Naive thymus-derived CD4-positive, alpha-beta T cell (primary cell): ENCODE data around the gene HHIP. TPM values are rescaled to one million over a fixed set of nuclear protein-coding genes. Genes with fewer than 3 reads are reported as not detected.

Experiments
- ATAC-seq: fragments of 150-1000 bp; cut with Tn5 transposase; 2 replicates; pipeline ENCODE4 v1.10.0; 2021; ENCODE audit warnings: mild to moderate bottlenecking, moderate library complexity
- CTCF ChIA-PET: fragments of 350-600 bp; sonication (Branson Sonifier 250); formaldehyde crosslinking; loops from one replicate; lab custom pipeline; 2021; ENCODE audit warnings: antibody characterized with exemption; lab: Charles Lee
- POLR2A ChIA-PET: fragments of 350-600 bp; sonication (Branson Sonifier 250); formaldehyde crosslinking; loops from one replicate; lab custom pipeline; 2021; ENCODE audit warnings: antibody characterized with exemption, inconsistent platforms; lab: Charles Lee
- DNase-seq, 9 donors: peaks; one replicate each; pipeline versions ENCODE4 v3.0.0 to v3.0.0-alpha.2; 2020 to 2022; ENCODE audit warnings: mixed read lengths in 1 of 9
- H3K27ac ChIP-seq: one replicate; pipeline ENCODE4 v1.7.0; 2013; ENCODE audit warnings: mild to moderate bottlenecking, low read depth, low read length, moderate library complexity
- H3K27me3 ChIP-seq, 2 donors: one replicate each; pipeline ENCODE4 v1.7.0; 2013; ENCODE audit warnings: low read length in 2 of 2, mild to moderate bottlenecking in 2 of 2, moderate library complexity in 2 of 2; ENCODE audit not compliant: control insufficient read depth in 2 of 2, insufficient read depth in 2 of 2
- H3K36me3 ChIP-seq, 3 experiments: 1 replicate in 2 of 3; 2 replicates in 1 of 3; pipeline ENCODE4 v1.7.0; 2013; ENCODE audit warnings: low read length in 3 of 3, mild to moderate bottlenecking in 3 of 3, moderate library complexity in 1 of 3; ENCODE audit not compliant: insufficient read depth in 3 of 3, control insufficient read depth in 2 of 3
- H3K4me1 ChIP-seq, 2 donors: one replicate each; pipeline ENCODE4 v1.7.0; 2013; ENCODE audit warnings: low read length in 2 of 2, mild to moderate bottlenecking in 2 of 2, moderate library complexity in 1 of 2; ENCODE audit not compliant: control insufficient read depth in 2 of 2, insufficient read depth in 2 of 2
- H3K4me3 ChIP-seq: 2 replicates; pipeline ENCODE4 v1.7.0; 2013; ENCODE audit warnings: mild to moderate bottlenecking, low read length
- H3K9me3 ChIP-seq, 3 experiments: 1 replicate in 2 of 3; 2 replicates in 1 of 3; pipeline ENCODE4 v1.7.0; 2013; ENCODE audit warnings: low read length in 3 of 3; ENCODE audit not compliant: control insufficient read depth in 2 of 3
- H3K27ac Mint-ChIP-seq, 9 donors: one replicate each; pipeline ENCODE4 v1.8.0; 2020 to 2022; ENCODE audit warnings: mixed read lengths in 9 of 9, mild to moderate bottlenecking in 8 of 9, moderate library complexity in 5 of 9, inconsistent platforms in 2 of 9
- H3K27me3 Mint-ChIP-seq, 5 donors: one replicate each; pipeline ENCODE4 v1.8.0; 2021 to 2022; ENCODE audit warnings: mixed read lengths in 5 of 5, mild to moderate bottlenecking in 1 of 5
- H3K36me3 Mint-ChIP-seq, 5 donors: one replicate each; pipeline ENCODE4 v1.8.0; 2020 to 2022; ENCODE audit warnings: mixed read lengths in 5 of 5, mild to moderate bottlenecking in 3 of 5, inconsistent platforms in 1 of 5
- H3K4me1 Mint-ChIP-seq, 7 donors: one replicate each; pipeline ENCODE4 v1.8.0; 2020 to 2022; ENCODE audit warnings: mixed read lengths in 7 of 7, mild to moderate bottlenecking in 3 of 7, inconsistent platforms in 1 of 7
- H3K4me3 Mint-ChIP-seq, 10 donors: one replicate each; pipeline ENCODE4 v1.8.0; 2020 to 2022; ENCODE audit warnings: mild to moderate bottlenecking in 10 of 10, mixed read lengths in 10 of 10, moderate library complexity in 6 of 10, inconsistent platforms in 2 of 10
- H3K9me3 Mint-ChIP-seq, 11 donors: one replicate each; pipeline ENCODE4 v1.8.0; 2020 to 2022; ENCODE audit warnings: mixed read lengths in 11 of 11, mild to moderate bottlenecking in 4 of 11, inconsistent platforms in 1 of 11, moderate library complexity in 1 of 11
- intact Hi-C, 2 donors: fragments of 100-400 bp; cut with micrococcal nuclease; formaldehyde crosslinking; loops; one replicate each; pipeline ENCODE4 v1.15.1; 2023
- polyA plus RNA-seq, 2 donors: library from polyadenylated mRNA; unstranded; fragments of 300-500 nt; fragmentation: Illumina TruSeq; gene quantifications; one replicate each; pipeline ENCODE4 v1.2.3, GENCODE V29; 2021
- total RNA-seq, 6 experiments: library from RNA in 5 of 6; stranded (reverse) in 5 of 6; gene quantifications; 1 replicate in 5 of 6; 2 replicates in 1 of 6; pipeline ENCODE4 v1.2.3 and lab custom pipeline; 2021 to 2026

HHIP gene
- total and polyA plus RNA-seq, 7 experiments from 2014 or later: 0.19 TPM; not detected in 6

GRCh38 chr4:144647095-144647561, 1.2 kb downstream of the HHIP start:
- Mint-ChIP-seq H3K4me3 (peak overlapping the region; percentile 78 to 91 (median 86)), H3K4me1 (peaks cover 10 to 27% (median 23%) of the 10 kb centered on the region in 7 donors), H3K36me3 (no peaks in the 10 kb centered on the region), H3K27ac (peak overlapping the region in 1 of 9 donors; percentile 50), H3K27me3 (peaks cover 41 to 64% (median 61%) of the 10 kb centered on the region in 5 donors), H3K9me3 (peaks cover 0 to 1% (median 0%) of the 10 kb centered on the region in 11 donors)
- Histone ChIP-seq H3K27me3 (peaks cover 0 to 11% of the 10 kb centered on the region in 2 donors), H3K4me3 (no peak overlapping the region), H3K36me3 (no peaks in the 10 kb centered on the region), H3K9me3 (no peaks in the 10 kb centered on the region), H3K4me1 (no peaks in the 10 kb centered on the region), H3K27ac (no peak overlapping the region)
- CTCF ChIA-PET: no interaction called here
- POLR2A ChIA-PET: no interaction called here
- intact Hi-C loops: loop anchor here in 1 of 2 donors (10.0 kb wide), 1 partner anchor 418 kb away; no protein-coding TSS in a partner anchor
- ATAC-seq (no peak), DNase-seq (peak in 4 of 9 donors; percentile 10 to 22 (median 14))

DNA sequence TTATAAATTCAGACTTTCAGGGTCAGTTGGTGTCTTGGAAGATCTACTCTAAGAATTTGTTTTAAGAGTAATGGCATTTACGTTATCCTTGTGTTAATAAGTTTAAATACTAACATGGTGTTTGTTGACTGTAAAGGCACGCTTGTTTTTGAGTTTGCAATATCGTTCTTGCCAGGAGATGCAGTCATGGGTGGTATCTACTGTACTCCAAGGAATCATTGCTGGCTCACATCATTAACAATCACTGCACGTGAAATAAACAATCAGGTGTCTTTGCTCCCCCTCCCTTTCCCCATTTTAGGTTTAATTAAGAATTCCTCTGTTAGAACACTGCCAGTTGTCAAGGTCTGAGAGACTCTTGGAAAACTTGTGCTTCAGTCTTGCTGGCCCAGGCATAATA, 1.6 kb downstream of the HHIP start:
- H3K27me3 ChIP-seq: peaks cover 0 to 11% of the 10 kb centered on the region in 2 donors

DNA sequence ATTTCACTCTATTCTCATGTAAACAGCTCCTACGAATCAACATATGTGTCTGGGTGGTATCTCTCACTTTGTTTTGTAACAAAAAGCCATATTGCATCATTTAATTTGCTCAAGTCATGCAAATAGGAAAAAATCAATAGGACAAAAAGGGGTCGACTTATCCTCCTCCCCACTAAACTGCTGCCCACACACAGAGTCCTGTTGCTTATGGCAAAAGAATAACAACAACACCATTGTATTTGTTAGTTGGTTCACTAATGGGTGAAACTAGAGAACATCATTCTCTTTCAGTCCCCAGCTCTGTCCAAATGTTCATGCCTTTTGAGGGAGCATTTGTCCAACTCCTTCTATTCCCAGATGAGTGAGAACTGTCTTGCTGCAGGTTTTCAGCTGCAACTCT, 2.1 kb downstream of the HHIP start:
- Mint-ChIP-seq H3K27ac (no peak overlapping the region), H3K4me3 (peak overlapping the region in 3 of 10 donors; percentile 17 to 81 (median 78)), H3K9me3 (peaks cover 0 to 1% (median 0%) of the 10 kb centered on the region in 11 donors), H3K4me1 (peaks cover 10 to 27% (median 23%) of the 10 kb centered on the region in 7 donors), H3K36me3 (no peaks in the 10 kb centered on the region), H3K27me3 (peaks cover 41 to 67% (median 63%) of the 10 kb centered on the region in 5 donors)
- DNase-seq (no peak), ATAC-seq (no peak)
- H3K36me3 ChIP-seq: no peaks in the 10 kb centered on the region
- H3K27me3 ChIP-seq: peaks cover 0 to 11% of the 10 kb centered on the region in 2 donors
- H3K27ac ChIP-seq: no peak overlapping the region
- intact Hi-C loops: loop anchor here in 1 of 2 donors (10.0 kb wide), 1 partner anchor 417 kb away; no protein-coding TSS in a partner anchor
- ChIA-PET POLR2A (no interaction called here), CTCF (no interaction called here)
- H3K9me3 ChIP-seq: no peaks in the 10 kb centered on the region
- no peaks in the 10 kb centered on the region for H3K4me1 ChIP-seq
- no peak overlapping the region for H3K4me3 ChIP-seq

More for the DNA sequence above, 1.6 kb downstream of the HHIP start:
- H3K4me3 ChIP-seq: no peak overlapping the region
- ATAC-seq (no peak), DNase-seq (no peak)
- H3K4me1 ChIP-seq: no peaks in the 10 kb centered on the region
- Mint-ChIP-seq H3K9me3 (peaks cover 0 to 1% (median 0%) of the 10 kb centered on the region in 11 donors), H3K27ac (peak overlapping the region in 1 of 9 donors; percentile 50), H3K36me3 (no peaks in the 10 kb centered on the region), H3K4me1 (peaks cover 10 to 27% (median 23%) of the 10 kb centered on the region in 7 donors), H3K4me3 (peak overlapping the region in 9 of 10 donors; percentile 78 to 91 (median 86)), H3K27me3 (peaks cover 41 to 67% (median 61%) of the 10 kb centered on the region in 5 donors)
- no peak overlapping the region for H3K27ac ChIP-seq
- ChIA-PET POLR2A (no interaction called here), CTCF (no interaction called here)
- intact Hi-C loops: loop anchor here in 1 of 2 donors (10.0 kb wide), 1 partner anchor 417 kb away; no protein-coding TSS in a partner anchor
- H3K9me3 ChIP-seq: no peaks in the 10 kb centered on the region
- no peaks in the 10 kb centered on the region for H3K36me3 ChIP-seq

- Histone ChIP-seq H3K27ac (no peak overlapping the region), H3K27me3 (peaks cover 0 to 10% of the 10 kb centered on the region in 2 donors), H3K36me3 (no peaks in the 10 kb centered on the region), H3K9me3 (no peaks in the 10 kb centered on the region), H3K4me1 (no peaks in the 10 kb centered on the region), H3K4me3 (no peak overlapping the region)
- CTCF ChIA-PET: no interaction called here
- Mint-ChIP-seq H3K4me1 (peaks cover 10 to 27% (median 23%) of the 10 kb centered on the region in 7 donors), H3K36me3 (no peaks in the 10 kb centered on the region), H3K4me3 (no peak overlapping the region), H3K27ac (no peak overlapping the region), H3K27me3 (peaks cover 38 to 61% (median 57%) of the 10 kb centered on the region in 5 donors), H3K9me3 (peaks cover 0 to 1% (median 0%) of the 10 kb centered on the region in 11 donors)
- POLR2A ChIA-PET: no interaction called here
- ATAC-seq (no peak), DNase-seq (no peak)
- intact Hi-C loops: loop anchor here in 1 of 2 donors (10.0 kb wide), 1 partner anchor 415 kb away; no protein-coding TSS in a partner anchor
Observed at GRCh38 chr4:144649646-144650045, 3.7 kb downstream of the HHIP start.

- Mint-ChIP-seq H3K4me1 (peaks cover 10 to 23% (median 22%) of the 10 kb centered on the region in 7 donors), H3K9me3 (peaks cover 0 to 3% (median 0%) of the 10 kb centered on the region in 11 donors), H3K27ac (no peak overlapping the region), H3K4me3 (no peak overlapping the region), H3K36me3 (no peaks in the 10 kb centered on the region), H3K27me3 (peaks cover 33 to 59% (median 57%) of the 10 kb centered on the region in 5 donors)
- ATAC-seq (no peak), DNase-seq (no peak)
- H3K4me1 ChIP-seq: no peaks in the 10 kb centered on the region
- ChIA-PET CTCF (no interaction called here), POLR2A (no interaction called here)
- no peak overlapping the region for H3K4me3 ChIP-seq
- peaks cover 0 to 7% of the 10 kb centered on the region in 2 donors for H3K27me3 ChIP-seq
- intact Hi-C loops: no loop called here
- H3K9me3 ChIP-seq: no peaks in the 10 kb centered on the region
- H3K36me3 ChIP-seq: no peaks in the 10 kb centered on the region
- H3K27ac ChIP-seq: no peak overlapping the region
Observed at GRCh38 chr4:144650311-144651005, 4.5 kb downstream of the HHIP start.

- Mint-ChIP-seq H3K4me3 (no peak overlapping the region), H3K27ac (no peak overlapping the region), H3K4me1 (no peaks in the 10 kb centered on the region), H3K36me3 (no peaks in the 10 kb centered on the region), H3K27me3 (peaks cover 10 to 35% (median 26%) of the 10 kb centered on the region in 5 donors), H3K9me3 (peaks cover 0 to 6% (median 0%) of the 10 kb centered on the region in 11 donors)
- Histone ChIP-seq H3K36me3 (no peaks in the 10 kb centered on the region), H3K27me3 (no peaks in the 10 kb centered on the region), H3K9me3 (no peaks in the 10 kb centered on the region), H3K4me3 (no peak overlapping the region), H3K4me1 (no peaks in the 10 kb centered on the region), H3K27ac (no peak overlapping the region)
- no peak for DNase-seq
- ATAC-seq: no peak
- POLR2A ChIA-PET: no interaction called here
- intact Hi-C loops: no loop called here
- CTCF ChIA-PET: no interaction called here
Observed at GRCh38 chr4:144653781-144654545, 8.0 kb downstream of the HHIP start.
